Measurements from ENCODE around the gene ADAM22.

Gene ADAM22

GRCh38 chr7:87948371-87948770 lies 14.3 kb downstream of the ADAM22 start:
- DNase-seq (ENCODE audit: low read depth, low spot score), result no peak

DNA sequence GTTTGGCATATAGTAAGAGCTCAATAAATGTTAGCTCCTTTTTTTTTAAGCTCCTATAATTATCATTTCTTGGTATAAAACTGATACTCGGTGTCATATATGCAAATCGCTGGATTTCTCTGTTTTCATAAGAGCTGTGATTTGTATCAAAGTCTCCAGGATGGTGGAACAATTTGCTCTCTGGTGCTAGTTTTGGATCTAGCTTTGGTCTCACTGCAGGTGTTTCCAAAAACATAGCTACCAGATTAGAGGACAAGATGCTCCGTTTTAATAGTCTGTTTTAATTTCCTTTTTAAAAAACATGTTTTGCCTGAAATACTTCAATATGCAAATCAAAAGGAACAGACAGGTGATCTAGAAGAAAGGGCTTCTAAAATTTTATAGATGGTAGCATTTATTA lies 25.3 kb downstream of the ADAM22 start:
- DNase-seq (ENCODE audit: low read depth, low spot score), result no peak

DNA sequence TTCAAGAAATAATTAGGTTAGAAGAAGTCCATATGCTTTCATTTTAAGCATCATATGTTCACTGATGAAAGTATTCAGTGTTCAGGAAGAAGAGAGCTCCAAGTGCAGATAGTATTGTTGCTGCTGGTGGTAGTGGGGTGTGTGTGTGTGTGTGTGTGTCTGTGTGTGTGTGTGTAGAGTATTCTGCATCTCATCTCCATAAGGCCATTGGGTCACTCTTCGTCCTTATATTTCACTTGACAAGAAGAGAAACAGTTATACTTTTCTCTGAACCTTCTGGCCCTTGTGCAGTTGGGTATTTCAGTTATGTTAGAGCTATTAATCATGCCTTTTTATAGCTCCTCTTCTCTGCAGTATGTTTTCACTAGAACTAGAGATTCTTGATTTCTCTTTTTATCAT lies 26.2 kb downstream of the ADAM22 start:
- no peak for DNase-seq (ENCODE audit: low read depth, low spot score)

DNA sequence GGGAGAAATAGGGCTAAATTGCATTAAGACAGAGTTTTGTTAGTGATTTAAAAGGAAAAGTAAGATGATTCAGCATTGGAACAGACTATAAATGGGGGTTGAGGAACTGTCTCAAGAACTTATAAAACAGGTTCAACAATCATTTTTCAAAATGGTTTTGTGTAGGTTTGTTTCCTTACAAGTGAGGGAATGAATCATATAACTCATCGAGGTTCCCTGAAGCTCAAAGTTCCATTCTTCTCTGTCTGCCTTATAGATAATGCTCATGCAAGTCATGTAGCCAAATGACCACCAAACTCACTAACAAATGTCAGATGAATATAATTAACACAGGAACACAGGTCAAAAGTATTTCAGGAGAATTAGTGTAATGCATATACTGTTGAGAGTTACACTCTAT lies 27.7 kb downstream of the ADAM22 start:
- no peak for DNase-seq (ENCODE audit: low read depth, low spot score)

- DNase-seq (ENCODE audit: low read depth, low spot score), result no peak
Measured at GRCh38 chr7:87966271-87966670, 32.2 kb downstream of the ADAM22 start.

- DNase-seq (ENCODE audit: low read depth, low spot score), result no peak
Measured at GRCh38 chr7:87968021-87968420, 34.0 kb downstream of the ADAM22 start.

- no peak for DNase-seq (ENCODE audit: low read depth, low spot score)
Measured at GRCh38 chr7:87982116-87982515, 48.1 kb downstream of the ADAM22 start.

GRCh38 chr7:87984088-87984487 lies 50.0 kb downstream of the ADAM22 start:
- DNase-seq (ENCODE audit: low read depth, low spot score), result no peak

DNA sequence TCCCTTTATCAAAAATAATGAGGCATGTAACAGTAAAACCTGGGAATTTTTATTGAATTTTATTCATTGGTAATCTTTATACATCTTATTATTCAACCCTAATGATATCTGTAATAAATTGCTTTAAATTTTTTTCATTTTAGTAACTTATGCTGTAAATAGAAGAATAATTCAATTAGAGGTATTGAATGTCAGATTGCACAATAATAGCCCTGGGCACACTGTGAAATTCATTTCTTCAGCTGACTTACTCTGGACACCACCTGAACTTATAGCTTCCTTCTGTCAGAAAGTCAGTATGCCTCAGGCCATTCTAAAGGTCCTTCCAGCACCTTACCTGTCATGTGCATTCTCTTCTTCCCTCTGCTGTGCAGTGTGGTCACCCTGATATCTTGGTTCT lies 59.2 kb downstream of the ADAM22 start:
- DNase-seq (ENCODE audit: low read depth, low spot score), result no peak

DNA sequence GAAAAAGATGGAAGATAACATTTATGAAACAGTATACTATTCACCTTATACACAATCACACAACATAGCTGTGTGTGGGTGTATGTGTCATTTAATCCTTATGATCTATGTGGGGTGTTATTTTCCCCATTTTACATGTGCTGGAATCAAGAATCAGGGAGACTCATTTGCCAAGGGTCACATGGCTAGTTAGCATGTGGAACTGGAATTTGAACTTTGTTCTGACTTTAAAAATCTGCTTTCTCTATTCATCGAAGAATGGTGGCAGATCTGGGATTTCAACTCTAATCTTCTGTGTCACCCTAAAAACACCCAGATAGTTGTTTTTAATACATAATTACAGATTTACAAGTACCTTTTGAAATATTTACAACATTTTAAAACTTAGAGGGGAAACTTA lies 65.2 kb downstream of the ADAM22 start:
- DNase-seq (ENCODE audit: low read depth, low spot score), result no peak

DNA sequence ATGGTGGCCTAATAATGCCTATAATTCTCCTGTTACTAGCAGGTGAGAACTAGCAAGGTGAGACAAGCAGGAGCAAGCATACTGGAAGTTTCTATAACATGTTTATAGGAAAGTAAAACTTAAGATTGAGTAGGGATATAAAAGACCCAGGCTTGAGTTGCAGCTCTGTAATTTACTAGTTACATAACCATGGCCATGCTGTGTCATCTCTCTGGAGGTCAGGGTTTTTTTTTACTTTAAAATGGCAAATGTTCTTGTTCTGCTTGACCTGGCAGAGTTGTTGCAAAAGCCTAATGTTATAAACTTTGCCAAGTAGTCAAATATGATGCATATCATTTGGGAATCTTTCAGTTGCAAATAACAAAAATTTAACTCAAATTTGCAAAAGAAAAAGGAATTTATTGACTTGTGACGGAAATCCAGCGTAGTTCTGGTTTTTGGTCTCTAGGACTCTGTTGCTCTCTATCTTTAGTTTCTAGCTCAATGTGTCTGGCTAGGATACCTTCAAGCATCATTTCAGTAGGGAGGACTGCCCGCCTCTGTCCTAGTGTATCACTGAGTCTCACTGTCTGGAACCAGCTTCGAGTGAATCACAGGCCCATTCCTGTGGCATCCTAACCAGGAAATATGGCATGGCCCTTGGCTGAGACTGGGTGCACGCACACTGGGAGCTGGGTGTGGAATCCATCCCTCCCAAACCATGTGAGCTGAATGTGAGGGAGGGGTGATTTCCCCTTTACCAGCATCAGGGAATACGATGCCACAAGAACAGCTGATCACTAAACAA lies 67.9 kb downstream of the ADAM22 start:
- DNase-seq (ENCODE audit: low read depth, low spot score), result no peak

GRCh38 chr7:88002617-88003016 lies 68.6 kb downstream of the ADAM22 start:
- DNase-seq (ENCODE audit: low read depth, low spot score), result no peak

DNA sequence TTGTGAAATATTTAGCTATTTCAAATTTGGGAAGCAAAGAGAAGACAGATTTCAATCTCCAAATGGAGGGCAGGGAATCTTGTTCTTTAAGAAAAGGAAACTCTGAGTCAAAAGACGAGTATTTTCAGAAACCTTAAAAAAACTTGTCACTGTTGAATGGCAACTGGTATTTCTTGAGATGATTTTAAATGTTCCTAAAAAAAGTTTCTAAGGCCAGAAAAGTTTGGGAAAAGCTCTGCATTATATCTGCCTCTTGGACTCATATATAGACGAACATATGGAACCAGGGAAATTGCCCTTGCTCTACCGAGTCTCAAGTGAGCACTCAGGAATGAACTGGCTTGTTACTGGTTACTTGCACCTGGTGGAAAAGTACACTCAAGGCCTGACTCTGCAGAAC lies 69.5 kb downstream of the ADAM22 start:
- no peak for DNase-seq (ENCODE audit: low read depth, low spot score)

- DNase-seq (ENCODE audit: low read depth, low spot score), result no peak
Measured at GRCh38 chr7:88005191-88005590, 71.1 kb downstream of the ADAM22 start.

DNA sequence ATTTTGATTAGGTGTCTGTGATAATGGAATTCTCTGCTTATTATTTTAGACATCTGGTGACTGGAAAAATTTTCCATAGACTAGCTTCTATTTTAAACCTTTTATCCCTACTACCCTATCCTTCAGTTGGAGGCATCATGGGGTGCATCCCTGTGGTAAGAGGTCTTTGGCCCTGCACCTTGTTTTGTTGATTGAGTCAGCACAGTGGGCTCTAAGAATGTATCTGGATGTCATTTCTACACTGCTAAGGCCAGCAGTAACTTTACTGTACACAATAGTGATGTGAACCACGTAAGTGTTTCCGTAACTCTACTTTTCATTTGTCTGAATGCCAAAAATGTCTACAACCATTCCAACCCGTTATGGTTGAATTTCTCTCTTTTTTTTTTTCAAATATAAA lies 75.6 kb downstream of the ADAM22 start:
- DNase-seq (ENCODE audit: low read depth, low spot score), result no peak

GRCh38 chr7:88012086-88012485 lies 78.0 kb downstream of the ADAM22 start:
- no peak for DNase-seq (ENCODE audit: low read depth, low spot score)

GRCh38 chr7:88013981-88014380 lies 79.9 kb downstream of the ADAM22 start:
- no peak for DNase-seq (ENCODE audit: low read depth, low spot score)

DNA sequence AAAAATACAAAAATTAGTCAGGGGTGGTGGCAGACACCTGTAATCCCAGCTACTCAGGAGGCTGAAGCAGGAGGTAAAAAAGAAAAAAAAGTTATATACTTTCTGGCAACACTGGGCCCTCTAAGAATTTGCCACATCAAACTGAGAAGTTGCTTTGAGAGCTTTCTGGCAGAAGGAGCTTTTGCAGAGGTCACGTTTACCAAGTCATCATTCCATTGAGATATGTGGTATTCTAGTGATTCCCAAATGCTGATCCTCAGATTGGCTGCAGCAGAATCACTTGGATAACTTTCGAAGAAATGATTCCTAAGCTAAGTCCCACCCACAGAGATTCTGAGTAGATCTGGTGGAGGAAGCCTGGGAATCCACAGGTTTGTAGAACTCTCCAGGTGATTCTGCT lies 80.5 kb downstream of the ADAM22 start:
- no peak for DNase-seq (ENCODE audit: low read depth, low spot score)

GRCh38 chr7:88015309-88015708 lies 81.3 kb downstream of the ADAM22 start:
- DNase-seq (ENCODE audit: low read depth, low spot score), result no peak

GRCh38 chr7:88018501-88018900 lies 84.5 kb downstream of the ADAM22 start:
- no peak for DNase-seq (ENCODE audit: low read depth, low spot score)

GRCh38 chr7:88020953-88021665 lies 87.1 kb downstream of the ADAM22 start:
- no peak for DNase-seq (ENCODE audit: low read depth, low spot score)

GRCh38 chr7:88027724-88028123 lies 93.7 kb downstream of the ADAM22 start:
- DNase-seq (ENCODE audit: low read depth, low spot score), result no peak

DNA sequence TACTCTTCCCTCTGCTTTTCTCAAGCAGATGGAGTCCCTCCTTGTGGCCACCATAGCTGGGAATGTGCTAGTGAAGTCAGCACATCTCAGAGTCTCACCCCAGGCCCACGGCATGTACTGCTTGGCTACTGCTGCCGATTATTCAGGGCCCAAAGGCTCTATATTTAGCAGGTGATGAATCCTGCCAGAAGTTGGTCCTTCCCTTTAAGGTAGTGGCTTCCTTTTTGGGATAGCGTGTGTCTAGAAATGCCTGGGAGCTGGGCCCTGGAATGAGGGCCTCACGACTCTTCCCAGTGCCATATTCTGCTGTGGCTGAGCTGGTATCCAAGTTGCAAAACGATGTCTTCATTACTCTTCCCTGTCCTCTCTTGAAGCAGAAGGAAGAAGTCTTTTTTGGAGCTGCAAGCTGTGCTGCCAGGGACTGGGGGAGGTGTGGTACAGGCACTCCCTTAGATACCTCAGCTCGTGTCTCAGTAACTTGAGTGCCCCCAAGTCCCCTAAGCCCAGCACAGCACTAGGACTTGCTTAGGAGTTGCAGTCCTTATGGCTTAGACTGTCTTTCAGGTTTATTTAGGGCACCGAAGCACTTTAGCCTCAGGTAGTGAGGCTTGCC lies 100.1 kb downstream of the ADAM22 start:
- no peak for DNase-seq (ENCODE audit: low read depth, low spot score)
